ENCODE results near the gene SLC9A2. TPM values are rescaled to one million over a fixed set of nuclear protein-coding genes. Genes with fewer than 3 reads are reported as not detected.

The SLC9A2 gene
- total RNA-seq, 4 donors from 2014 or later = 0.06 to 0.17 (median 0.17) TPM; not detected in 1

DNA sequence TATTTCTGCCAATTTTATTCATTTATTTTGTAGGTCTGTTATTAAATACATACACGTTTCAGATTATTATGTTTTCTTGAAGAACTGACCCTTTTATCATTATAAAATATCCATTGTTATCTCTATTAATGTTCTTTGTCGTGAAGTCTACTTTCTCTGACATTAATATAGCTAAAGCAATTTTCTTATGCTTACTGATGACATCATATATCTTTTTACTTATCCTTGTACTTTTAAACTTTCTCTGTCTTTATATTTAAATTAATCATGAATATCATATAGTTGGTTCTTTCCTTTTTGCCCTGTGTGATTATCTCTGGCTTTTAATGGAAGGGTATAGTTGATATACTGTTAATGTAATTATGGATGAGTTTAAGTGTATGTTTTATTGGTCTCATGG lies 36.5 kb upstream of the SLC9A2 start:
- DNase-seq (ENCODE audit: extremely low spot score) = no peak
- TF ChIP-seq EP300 (IDR thresholded peaks at IDR 0.05) = no peak
- TF ChIP-seq, protein P1, sequence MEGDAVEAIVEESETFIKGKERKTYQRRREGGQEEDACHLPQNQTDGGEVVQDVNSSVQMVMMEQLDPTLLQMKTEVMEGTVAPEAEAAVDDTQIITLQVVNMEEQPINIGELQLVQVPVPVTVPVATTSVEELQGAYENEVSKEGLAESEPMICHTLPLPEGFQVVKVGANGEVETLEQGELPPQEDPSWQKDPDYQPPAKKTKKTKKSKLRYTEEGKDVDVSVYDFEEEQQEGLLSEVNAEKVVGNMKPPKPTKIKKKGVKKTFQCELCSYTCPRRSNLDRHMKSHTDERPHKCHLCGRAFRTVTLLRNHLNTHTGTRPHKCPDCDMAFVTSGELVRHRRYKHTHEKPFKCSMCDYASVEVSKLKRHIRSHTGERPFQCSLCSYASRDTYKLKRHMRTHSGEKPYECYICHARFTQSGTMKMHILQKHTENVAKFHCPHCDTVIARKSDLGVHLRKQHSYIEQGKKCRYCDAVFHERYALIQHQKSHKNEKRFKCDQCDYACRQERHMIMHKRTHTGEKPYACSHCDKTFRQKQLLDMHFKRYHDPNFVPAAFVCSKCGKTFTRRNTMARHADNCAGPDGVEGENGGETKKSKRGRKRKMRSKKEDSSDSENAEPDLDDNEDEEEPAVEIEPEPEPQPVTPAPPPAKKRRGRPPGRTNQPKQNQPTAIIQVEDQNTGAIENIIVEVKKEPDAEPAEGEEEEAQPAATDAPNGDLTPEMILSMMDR (IDR thresholded peaks at IDR 0.05) = no peak
- Histone ChIP-seq H3K27me3 (no peaks in the 10 kb centered on the region), H3K4me3 (no peak overlapping the region), H3K4me1 (no peaks in the 10 kb centered on the region), H3K9me3 (no peaks in the 10 kb centered on the region), H3K36me3 (no peaks in the 10 kb centered on the region), H3K27ac (replicated peaks in 1 of 4) (no peak overlapping the region)
- intact Hi-C loops (cut with DNase I) = no loop called here
- WGBS = 67% methylated on average over 2 of the region's 2 CpGs

DNA sequence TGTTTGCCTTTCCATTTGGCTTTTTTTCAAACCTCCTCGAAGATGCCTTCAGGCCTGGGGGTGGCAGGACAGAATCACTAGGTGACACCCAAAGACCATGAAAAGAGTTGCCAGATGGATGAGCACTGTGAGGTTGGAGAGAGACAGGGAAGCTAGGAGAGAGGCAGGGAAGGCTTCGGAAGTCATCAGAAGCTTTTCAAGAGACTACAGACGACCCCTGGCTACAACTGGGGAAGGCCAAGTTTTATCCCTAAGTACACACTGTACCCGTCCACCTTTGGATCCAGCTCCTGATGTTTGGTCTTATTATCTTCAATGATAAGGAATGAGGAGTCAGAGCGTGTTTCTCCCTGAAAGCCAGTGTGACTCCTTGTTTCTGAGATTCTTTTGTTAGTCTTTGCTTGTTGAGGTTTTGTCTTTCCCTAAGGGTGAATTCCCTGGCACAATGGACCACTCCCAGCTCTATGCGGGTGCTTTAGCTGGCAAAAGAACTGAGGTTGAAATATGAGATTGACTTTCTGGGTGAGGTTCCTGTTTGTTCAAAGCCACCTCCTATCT lies 33.4 kb upstream of the SLC9A2 start:
- TF ChIP-seq EP300 (IDR thresholded peaks at IDR 0.05) (no peak), POLR2AphosphoS5 (IDR thresholded peaks at IDR 0.05) (no peak), POLR2A (IDR thresholded peaks at IDR 0.05; ENCODE audit: low read depth) (no peak)
- TF ChIP-seq, protein P1 (IDR thresholded peaks at IDR 0.05) = no peak
- 57% methylated on average over 6 of the region's 6 CpGs for WGBS
- Histone ChIP-seq H3K36me3 (no peaks in the 10 kb centered on the region), H3K4me3 (no peak overlapping the region), H3K4me1 (no peaks in the 10 kb centered on the region), H3K27me3 (no peaks in the 10 kb centered on the region), H3K9me3 (no peaks in the 10 kb centered on the region), H3K27ac (replicated peaks in 1 of 4) (no peak overlapping the region)
- intact Hi-C loops (cut with DNase I) = no loop called here
- no peak for DNase-seq (ENCODE audit: extremely low spot score)

DNA sequence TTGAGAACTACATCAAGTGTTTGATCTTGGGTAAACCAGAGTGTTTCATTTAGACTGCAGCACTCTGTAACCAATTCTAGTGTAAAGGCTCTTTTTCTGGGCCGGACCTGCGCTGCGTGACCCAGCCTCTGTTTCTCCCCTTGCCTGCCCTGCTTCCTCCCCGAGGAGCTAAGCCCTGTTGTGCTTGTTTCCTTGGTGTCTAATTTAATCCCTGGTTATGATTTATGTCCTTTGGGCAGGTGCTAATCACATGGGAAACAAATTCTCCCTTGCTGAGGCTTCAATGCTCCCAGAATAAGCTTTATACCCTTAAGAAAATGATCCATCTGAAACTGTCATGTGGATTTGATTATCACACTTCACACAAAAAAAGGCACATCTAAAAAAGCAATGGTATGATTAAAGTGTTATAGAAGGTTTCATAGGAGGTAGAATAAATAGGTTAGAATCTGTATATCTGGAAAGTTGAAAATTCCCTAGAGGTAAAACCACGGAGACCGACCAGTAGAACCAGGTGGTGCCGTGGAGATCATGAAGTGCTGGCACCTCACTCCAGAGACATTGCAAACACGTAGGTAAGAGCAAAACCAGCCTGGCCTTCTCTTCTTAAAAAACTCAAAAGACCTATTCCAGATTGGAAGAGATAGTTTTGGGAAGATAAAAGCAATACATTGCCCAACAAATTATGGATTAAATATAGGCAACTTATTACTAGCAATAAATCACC lies 31.0 kb upstream of the SLC9A2 start:
- Histone ChIP-seq H3K4me3 (no peak overlapping the region), H3K36me3 (no peaks in the 10 kb centered on the region), H3K9me3 (no peaks in the 10 kb centered on the region), H3K4me1 (no peaks in the 10 kb centered on the region), H3K27me3 (no peaks in the 10 kb centered on the region), H3K27ac (replicated peaks in 1 of 4) (no peak overlapping the region)
- WGBS = 75% methylated on average over 8 of the region's 8 CpGs
- no peak for DNase-seq (ENCODE audit: extremely low spot score)
- intact Hi-C loops (cut with DNase I) = no loop called here
- TF ChIP-seq EP300 (IDR thresholded peaks at IDR 0.05) (no peak), POLR2AphosphoS5 (IDR thresholded peaks at IDR 0.05) (no peak), POLR2A (IDR thresholded peaks at IDR 0.05; ENCODE audit: low read depth) (no peak)
- TF ChIP-seq, protein P1 (IDR thresholded peaks at IDR 0.05) = no peak

DNA sequence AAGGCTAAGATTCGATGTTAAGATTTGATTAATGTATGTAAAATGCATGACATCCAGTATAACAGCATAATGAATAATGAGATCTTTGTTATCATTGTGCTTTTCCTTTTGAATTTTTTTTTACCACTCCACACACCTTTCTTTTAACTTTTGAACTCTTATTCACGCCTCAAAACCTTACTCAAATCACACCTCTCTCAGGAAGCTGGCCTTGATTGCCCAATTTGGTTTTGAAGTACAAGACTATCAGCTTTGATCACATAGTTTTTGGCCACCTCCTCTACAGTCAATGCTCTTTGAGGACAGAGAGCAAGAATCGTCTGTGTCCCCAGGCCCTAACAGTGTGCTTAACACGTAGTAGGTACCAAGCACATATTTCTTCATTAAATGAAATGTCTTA lies 29.9 kb upstream of the SLC9A2 start:
- Histone ChIP-seq H3K27me3 (no peaks in the 10 kb centered on the region), H3K9me3 (no peaks in the 10 kb centered on the region), H3K4me1 (no peaks in the 10 kb centered on the region), H3K4me3 (no peak overlapping the region), H3K27ac (replicated peaks in 1 of 4) (no peak overlapping the region), H3K36me3 (no peaks in the 10 kb centered on the region)
- 78% methylated on average over 4 of the region's 4 CpGs for WGBS
- intact Hi-C loops (cut with DNase I) = no loop called here
- no peak for DNase-seq (ENCODE audit: extremely low spot score)
- TF ChIP-seq POLR2AphosphoS5 (IDR thresholded peaks at IDR 0.05) = no peak
- no peak for TF ChIP-seq EP300 (IDR thresholded peaks at IDR 0.05)
- TF ChIP-seq POLR2A (IDR thresholded peaks at IDR 0.05; ENCODE audit: low read depth) = no peak
- TF ChIP-seq, protein P1 (IDR thresholded peaks at IDR 0.05) = no peak
